Activated CD8-positive, alpha-beta memory T cell treated with anti-CD3 and anti-CD28 coated beads, Interleukin-2, amount 50 U/mL, for 1 hour (primary cell): ENCODE results near the gene GDA.
"Not testable (repeated sequence)": the region's sequence is repeated elsewhere in the genome, so short reads cannot be mapped to it uniquely, and the experiment has no call there.

Experiments
- DNase-seq: peaks from one replicate; pipeline ENCODE4 v3.0.0-alpha.2; 2020; ENCODE audit errors: extremely low read depth

The GDA gene

DNA sequence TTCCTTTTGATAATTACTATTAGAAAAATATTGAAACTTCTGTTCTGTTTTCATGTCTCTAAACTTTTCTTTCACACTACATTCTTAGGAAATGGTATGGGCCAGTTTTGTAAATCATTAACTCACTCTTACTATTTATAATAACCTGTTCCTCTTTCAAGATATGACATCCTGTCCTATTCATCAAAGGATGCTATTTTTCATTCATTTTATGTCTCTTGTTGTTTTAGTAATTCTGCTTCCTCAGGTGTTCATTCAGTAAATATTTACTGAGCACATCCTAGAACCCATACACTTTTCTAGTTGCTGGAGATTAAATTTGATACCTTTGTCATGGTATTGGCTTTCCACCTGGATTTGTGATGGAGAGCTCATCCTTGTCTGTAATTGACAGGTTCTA, 58.0 kb downstream of the GDA start:
- DNase-seq = no peak

GRCh38 chr9:72210522-72210921, 61.3 kb downstream of the GDA start:
- no peak for DNase-seq

- DNase-seq = no peak
These were observed 61.8 kb downstream of the GDA start for GRCh38 chr9:72211047-72211446.

GRCh38 chr9:72213906-72214305, 64.7 kb downstream of the GDA start:
- DNase-seq = no peak

GRCh38 chr9:72217306-72217842, 68.1 kb downstream of the GDA start:
- DNase-seq = no peak

- DNase-seq = no peak
These were observed 71.3 kb downstream of the GDA start for GRCh38 chr9:72220589-72220988.

GRCh38 chr9:72226146-72226812, 77.0 kb downstream of the GDA start:
- DNase-seq = no peak

DNA sequence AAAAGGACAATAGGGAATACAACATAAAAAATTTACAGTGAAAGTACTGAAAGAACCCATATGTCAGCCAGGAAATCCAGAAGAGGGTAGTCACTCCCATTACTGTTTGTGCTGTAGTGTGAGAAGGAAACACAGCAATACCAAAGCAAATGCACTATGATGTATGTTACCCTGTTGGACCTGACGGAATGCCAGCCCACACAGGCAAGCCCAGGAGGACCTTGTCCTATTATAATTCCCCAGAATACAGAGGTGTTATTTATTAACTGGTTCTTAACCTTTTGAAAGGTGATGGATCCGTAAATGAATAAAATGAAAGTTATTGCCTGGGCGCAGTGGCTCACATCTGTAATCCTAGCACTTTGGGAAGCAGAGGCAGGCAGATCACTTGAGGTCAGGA, 79.0 kb downstream of the GDA start:
- no peak for DNase-seq

DNA sequence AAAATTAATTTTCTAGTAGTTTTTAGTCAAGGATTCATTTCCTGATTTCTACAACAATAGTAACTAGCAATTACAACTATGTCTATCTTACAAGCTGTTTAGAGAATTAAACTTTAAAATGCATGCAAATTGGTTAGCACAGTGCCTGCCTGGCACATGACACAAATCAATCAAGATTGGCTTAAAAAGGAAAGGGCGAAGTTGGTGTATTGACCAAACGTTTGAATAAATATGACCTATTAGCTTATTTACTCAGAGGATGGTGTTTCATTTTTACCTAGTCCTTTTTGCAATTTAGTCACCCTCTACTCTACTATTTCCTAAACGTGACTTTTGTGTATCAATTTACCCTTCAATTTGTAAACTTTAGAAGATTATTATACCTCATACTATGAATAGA, 83.5 kb downstream of the GDA start:
- no peak for DNase-seq

GRCh38 chr9:72247549-72247948, 98.3 kb downstream of the GDA start:
- no peak for DNase-seq

GRCh38 chr9:72251589-72251988, 102.3 kb downstream of the GDA start:
- DNase-seq = no peak

DNA sequence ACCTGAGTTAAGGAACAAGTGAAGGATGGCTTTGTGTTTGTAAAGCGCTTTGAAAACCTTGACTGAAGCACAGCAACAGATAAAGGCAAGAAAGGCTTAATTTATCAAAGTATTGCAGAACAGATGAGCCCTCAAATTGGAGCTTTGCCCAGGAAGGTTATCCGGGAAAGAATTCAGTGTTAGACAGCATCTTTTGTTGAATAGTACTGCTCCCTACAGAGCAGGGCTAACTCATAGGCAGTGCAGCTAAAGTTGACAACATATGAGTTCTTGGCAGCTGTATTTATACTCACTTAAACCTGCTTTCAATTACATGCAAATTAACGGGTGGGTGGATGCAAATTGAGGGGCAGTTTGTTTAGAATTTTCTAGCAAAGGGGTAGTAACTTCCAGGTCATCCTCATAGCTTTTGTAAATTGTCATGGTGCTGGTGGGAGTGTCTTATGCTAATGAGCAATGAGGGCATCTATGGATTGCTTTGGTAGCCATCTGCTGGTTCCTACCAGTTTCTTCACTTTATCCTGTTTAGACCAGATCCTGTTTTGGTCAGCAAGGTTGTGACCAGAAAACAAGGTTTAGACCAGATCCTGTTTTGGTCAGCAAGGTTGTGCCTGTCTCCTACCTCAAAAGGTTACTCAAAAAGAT, 105.8 kb downstream of the GDA start:
- no peak for DNase-seq

DNA sequence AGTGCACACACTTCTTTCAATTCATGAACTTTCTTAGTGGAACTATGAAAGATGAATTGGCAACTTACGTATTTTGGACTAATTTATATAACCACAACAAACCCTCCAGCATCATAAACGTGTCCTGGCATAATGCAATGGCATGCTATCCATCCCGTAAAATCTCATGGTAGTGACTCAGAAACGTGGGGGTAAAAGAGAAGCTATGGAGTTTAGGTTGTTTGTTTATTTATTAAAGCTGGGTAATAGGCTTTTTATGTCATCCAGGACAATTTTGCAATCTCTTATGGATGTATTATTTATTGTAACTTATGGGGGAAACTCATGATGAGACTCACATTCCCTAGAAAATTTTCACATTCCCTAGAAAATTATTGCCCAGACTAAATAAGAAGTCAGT, 106.3 kb downstream of the GDA start:
- no peak for DNase-seq

DNA sequence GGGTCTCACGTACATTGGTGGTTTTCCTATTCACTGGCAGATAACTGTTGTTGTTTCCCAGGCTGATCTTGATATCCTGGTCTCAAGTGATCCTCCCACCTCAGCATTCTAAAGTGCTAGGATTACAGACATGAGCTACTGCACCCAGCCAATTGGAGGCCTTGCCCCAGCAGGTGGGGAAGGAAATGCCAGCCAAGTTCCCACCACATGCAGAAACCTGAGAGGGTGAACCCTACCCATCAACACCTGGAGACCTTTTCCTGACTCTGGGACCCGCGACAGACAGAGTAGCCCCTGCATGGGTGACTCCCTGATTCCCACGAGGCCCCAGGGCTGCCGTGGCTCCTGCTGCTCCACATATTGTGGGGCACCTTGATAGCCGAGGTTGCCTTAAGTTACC, 107.7 kb downstream of the GDA start:
- DNase-seq = no peak

DNA sequence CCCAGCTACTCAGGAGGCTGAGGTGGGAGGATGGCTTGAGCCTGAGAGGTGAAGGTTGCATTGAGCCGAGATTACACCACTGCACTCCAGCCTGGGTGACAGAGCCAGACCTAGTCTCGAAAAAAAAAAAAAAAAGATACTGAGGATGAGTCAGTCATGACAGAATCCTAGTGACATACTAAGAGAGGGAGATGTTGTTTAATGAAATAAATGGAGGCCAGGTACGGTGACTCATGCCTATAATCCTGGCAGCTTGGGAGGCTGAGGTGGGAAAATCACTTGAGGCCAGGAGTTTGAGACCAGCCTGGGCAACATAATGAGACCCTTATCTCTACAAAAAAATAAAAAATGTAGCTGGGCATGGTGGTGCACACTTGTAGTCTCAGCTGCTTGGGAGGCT, 108.6 kb downstream of the GDA start:
- DNase-seq = no peak

DNA sequence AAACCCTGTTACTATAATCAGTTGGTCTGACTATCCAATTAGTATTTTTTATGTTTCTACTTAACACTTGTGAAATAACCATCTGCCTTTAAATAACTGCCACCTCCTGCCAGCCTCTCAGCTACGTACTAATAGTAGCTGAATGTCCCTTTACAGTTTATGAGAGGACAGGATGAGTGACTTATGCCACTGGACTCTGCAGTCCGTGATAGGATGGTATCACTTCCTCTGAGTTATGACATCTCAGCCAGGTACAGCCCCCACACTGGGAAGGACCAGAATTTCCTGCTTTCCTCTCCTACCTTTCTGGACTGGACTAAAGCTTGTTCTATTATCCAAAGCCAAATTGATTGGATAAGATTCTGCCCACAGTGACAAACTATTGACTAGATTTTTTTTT, 112.8 kb downstream of the GDA start:
- DNase-seq = no peak

DNA sequence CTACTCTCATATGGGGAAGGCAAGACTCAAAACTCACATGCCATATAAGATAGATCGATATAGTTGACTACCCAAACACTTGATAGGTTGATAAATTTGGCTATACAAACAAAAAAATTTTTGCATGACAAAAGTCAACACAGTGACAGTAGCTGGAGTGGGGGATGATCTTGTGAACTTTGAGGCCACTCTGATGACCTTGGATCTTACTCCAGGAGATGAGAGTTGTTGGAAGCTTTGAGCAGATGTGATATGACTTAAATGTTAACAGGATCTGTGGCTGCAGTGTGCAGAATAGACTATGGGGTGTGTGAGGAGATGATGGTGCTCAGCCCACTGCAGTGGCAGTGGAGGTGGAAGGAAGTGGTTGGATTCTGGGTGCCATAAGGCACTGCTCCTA, 114.3 kb downstream of the GDA start:
- no peak for DNase-seq

GRCh38 chr9:72268961-72269360, 119.7 kb downstream of the GDA start:
- DNase-seq = no peak

GRCh38 chr9:72270359-72270758, 121.1 kb downstream of the GDA start:
- not testable (repeated sequence) for DNase-seq

- DNase-seq = peak; percentile 3
These were observed 122.6 kb downstream of the GDA start for GRCh38 chr9:72271613-72272478.

DNA sequence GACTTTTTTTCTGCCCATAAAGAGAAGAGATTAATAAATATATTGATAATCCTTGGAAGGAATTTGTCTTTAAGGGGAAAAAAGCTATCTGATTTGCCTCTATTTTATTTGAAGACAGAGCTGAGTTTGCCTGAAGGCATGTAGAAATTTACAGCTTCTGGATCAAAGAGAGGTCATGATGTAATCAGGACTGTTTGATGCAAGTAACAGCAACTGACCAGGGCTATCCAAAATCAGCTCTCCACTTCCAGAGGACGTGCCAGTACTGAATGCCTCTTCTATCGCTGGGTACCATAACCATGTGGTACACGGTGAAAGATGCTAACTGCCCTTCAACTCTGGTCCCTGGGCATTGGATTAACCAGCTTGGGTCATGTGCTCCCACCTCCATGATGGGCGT, 125.2 kb downstream of the GDA start:
- no peak for DNase-seq

GRCh38 chr9:72274916-72275315, 125.7 kb downstream of the GDA start:
- DNase-seq = no peak

DNA sequence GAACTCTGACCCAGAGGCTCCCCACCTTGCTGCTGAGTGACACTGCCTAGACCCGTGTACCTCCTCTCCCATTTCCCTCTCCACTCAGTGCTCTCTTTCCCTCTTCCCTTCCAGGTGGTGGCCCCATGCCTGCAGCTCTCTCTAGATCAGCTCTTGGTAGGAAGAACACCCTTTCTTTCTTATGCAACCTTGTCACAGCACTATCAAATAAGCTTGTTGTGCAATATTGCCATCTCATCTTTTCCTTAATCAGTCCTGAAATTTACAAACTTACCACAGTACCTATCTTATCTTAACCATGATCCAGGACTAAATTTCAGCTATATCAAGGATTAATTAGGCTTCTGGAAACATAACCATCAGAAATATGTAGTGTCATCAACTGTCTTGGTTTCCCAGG, 127.2 kb downstream of the GDA start:
- no peak for DNase-seq
